HG02571 (cell line): ENCODE measurements around the gene RPTOR.
A peak's percentile ranks its signal among the peaks of the same experiment; 100 is the strongest.

Experiments
- ATAC-seq: cut with Tn5 transposase; IDR thresholded peaks from one replicate; pipeline ENCODE4 v1.9.1; 2021; ENCODE audit warnings: mild to moderate bottlenecking, moderate library complexity; ENCODE audit not compliant: unreplicated experiment

The RPTOR gene

DNA sequence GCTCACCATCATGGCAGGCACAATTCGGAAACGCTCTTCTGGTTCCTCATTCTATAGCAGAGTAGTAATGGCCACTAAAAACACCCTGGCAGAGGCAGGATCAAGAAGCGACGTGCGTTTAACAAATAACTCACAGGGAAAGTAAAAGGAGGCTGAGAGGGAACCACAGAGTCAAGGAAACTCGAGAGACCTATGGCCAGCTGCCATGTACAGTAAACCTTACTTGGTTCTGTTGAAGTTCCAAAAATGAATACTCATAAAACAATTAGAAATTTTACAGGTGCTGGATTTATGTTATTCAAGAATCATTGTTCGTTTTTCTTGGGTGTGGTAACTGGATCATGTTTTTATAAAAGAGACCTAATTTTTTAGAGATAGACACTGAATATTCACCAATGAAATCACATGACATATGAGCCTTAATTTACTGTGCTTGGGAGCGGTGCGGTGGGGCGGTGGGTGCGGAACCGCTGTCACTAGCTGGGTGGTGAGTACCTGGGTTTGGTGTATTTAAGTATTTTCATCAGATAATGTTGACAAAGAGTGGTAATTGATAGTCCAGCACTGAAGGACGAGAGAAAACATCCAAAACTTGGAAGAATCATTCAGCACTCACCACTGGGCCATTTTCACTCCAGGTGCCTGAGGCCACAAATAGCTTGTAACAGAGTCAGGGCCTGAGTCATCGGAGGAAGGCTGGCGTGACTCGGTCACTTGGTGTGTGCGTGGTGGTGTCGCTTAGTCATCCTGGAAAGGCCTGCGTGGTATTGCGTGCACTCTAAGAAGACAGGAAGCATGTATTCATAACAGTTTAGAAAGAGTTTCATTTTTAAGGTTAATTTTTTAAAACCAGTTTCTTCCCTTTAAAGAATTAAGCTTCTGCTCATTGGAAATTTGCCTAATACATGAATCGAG is 311.6 kb downstream of the RPTOR start:
- peak; percentile 76 for ATAC-seq

DNA sequence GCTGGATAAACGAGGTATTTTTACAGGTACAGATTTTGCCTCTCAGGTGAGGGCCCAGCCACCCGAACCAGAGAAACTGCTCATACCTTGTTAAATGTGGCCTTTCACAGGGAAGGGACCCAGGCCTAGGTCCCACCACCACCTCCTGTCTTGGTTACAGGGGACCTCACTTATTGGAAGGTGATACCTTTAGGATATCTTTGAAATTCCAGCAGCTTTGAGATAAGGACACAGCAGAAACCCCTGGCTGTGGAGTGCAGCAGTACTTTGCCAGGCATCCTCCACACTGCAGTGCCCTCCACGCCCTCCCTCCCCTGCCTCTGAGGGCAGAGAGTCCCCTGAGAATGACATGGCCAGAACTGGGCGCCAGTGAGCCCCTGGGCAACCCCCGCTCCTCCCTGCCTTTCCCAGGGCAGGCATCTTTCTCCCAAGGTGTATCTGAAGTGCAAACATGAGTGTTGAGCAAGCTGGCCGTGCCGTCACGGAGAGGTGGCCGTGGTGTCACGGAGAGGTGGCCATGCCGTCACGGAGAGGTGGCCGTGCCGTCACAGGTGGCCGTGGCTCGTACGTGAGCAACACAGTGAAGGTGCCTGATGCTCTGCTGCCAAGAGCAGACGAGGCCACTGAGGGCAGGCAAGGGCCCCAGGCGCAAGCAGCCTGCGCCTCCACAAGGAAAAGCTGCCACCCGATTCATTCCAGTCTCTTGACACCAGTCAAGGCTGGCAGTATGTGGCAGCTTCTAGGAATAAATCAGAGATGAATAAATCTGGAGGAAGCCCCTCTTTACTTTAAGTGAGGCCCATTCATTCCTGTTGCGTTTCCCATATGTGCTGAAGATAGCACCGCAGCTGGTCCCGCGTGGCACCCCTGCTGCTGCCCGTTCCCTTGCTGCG is 312.5 kb downstream of the RPTOR start:
- ATAC-seq = peak; percentile 13

DNA sequence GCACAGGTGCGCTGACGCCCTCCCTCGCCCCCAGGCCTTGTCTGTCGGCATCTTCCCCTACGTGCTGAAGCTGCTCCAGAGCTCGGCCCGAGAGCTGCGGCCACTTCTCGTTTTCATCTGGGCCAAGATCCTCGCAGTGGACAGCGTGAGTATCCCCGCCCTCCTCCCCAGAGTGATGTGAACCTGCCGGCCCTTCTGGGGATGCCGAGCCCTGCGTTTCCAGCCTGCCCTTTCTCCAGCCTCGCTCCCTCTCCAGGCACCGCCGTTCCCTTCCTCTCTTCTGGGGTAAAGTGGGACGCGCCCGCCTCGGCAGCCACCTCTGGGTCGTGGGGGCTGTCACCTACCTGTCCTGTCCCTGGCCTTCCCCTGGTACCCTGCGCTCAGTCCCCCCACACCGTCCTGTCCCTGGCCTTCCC is 313.1 kb downstream of the RPTOR start:
- no peak for ATAC-seq

DNA sequence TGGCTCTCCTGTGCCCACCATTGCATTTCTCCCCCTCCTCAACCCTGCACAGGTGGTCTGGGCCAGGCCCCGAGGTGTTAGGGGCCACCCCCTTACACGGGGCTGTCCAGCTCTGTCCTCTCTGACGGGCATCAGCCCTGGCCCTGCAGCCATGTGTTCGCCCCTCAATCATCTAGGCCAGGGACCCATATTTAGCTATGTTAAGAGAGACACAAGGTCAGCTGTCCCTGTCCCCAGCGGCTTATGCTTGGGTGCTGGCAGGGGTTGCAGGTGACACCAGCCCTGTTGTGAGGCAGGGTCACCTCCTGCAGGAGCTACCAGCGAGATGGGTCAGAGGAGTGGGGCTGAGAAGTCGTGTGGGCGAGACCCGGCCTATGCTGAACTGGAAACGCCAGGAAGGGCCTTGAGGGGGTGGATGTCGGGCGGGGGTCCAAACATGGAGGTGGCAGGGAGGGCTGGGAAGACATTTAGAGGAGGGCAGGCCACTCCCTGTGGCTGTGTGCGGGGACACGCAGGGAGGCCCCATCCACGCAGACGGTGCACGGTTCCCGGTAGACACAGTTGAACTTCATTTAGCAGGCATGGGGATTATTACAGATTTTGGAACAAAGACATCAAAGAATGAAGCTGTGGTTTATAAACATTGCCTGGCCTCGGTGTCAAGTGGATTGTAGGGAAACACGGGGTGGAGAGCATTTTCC is 313.8 kb downstream of the RPTOR start:
- ATAC-seq = no peak

DNA sequence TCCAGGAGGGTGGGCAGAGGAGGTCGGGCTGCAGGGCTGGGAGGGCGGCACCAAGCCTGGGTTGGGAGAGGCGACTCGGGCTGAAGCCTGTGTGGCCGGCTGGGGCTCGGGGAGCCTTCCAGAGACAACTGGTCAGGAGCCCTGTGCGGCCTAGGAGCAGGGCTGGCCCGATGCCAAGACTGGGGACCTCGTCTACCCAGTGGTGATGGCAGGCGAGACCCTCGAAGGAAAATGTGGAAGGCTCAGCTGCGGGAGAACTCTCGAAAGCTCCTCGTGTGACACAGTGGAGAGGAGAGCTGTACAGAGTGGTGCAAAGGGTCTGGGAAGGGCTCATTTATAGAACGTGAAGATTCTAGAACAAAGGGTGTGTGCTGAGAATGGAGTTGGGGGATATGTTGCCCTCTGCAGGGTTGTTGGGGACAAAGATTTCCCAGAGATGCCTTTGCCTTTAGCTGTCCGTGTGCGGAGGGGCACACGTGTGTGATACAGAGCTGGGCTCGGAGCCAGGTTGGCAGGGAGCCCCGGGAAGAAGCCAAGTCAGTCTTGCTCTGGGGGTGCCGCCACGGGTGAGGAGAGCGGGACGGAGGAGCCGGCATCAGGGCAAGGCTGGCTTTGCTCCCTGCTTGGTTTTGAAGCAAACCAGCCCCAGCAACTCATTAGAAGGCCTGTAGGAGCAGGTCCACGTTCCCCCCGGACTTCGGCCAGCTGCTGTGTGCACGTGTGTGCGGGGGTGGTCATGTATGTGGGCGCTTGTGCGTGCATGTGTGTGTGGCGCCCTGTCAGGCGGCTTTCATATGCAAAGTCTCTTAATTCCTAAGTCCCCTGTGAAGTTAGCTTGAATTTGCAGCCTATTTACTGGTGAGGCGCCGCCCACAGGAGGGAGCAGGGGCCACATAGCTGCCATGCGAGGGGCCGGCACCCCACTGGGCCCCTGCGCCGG is 314.6 kb downstream of the RPTOR start:
- ATAC-seq = no peak

DNA sequence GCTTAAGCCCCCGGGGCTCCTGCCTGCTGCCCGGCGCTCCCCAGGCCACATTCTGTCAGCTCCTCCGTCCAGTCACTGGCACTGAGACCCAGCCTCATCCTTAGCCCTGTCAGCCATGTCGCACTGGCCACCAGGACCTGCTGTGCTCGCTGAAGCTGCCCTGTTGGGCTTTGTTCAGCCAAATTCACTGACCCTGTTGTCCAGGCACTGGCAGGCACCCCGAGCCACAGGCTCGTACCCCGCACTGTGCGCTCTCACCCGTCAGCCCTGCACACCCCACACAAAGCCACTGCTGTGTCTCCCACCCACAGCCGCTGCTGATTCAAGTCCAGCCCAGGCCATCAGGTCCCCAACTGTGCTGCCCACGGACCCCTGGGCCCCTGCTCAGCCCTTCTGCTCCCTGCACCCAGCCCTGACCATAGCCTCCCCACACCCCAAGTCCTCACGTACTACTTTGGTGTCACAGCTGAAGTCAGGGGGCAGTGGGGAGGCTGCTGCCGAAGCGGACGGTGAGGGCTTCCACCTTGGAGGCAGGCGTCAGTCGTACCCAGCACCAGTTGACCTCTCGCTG is 315.5 kb downstream of the RPTOR start:
- no peak for ATAC-seq

DNA sequence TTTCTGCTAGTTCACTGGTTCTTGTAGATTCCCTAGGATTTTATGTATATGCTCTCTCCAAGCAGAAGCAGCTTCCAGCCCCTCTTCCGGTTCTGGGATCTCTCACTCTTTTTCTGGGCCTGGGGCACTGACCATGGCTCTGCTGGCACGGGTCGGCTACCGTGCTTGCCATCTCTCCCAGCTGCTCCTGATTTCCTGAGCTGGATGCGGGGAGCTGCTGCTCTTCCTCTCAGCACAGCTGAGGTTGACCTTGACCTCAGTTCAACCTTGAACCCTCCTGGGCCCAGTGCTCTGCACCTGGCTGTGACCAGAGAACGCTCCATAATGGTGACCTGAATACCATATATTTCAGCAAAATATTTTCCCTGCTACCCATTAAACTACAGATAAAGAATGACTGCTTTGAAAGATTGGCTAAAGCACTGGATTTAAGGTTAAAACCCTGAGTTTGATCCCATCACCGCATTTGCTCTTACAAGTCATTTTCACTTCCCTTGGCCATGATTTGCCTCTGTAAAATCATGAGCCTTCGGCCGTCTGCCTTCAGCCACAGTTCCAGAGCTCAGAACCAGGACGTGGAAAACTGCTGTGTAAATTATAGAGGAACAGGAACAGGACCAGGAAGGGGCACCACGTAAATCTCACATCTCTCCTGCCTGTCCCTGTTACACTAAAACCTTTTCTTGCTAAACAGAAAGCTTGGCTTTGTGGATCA is 316.2 kb downstream of the RPTOR start:
- no peak for ATAC-seq

DNA sequence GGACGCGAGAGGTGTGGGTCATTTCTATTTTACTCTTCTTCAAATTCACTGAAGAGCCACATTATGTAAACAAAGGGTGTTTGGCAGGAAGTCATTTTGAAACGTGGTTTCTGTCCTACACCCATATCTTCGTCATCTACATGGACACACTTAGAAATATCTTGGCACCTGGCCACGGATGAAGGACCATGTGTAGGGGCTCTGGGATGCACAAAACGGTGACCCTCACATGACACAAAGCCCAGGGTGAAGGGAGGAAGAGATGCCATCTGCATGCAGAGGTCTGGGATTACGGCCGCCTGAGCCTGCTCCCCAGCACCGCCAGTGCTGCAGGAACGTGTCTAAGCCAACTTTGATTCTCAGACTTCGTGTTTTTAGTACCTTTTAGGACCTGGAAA is 316.8 kb downstream of the RPTOR start:
- no peak for ATAC-seq

DNA sequence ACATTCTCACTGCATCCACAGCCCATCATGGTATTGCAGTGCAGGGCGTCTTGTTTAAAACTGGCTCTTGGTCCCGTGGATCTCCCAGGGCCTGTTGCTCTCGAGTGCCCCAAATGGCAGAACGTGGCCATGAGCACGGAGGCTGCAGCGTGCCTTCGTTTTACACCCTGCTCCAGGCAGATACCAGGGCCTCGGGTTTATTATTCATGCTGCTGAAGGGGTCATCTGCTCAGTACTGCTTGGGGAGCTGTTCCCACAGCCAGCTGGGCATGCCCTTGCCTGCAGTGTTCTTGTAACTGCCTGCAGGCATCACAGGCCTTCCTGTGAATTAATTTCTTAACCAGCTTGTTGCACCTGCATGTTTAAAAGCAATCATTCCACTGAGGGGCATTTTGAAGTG is 317.3 kb downstream of the RPTOR start:
- no peak for ATAC-seq

DNA sequence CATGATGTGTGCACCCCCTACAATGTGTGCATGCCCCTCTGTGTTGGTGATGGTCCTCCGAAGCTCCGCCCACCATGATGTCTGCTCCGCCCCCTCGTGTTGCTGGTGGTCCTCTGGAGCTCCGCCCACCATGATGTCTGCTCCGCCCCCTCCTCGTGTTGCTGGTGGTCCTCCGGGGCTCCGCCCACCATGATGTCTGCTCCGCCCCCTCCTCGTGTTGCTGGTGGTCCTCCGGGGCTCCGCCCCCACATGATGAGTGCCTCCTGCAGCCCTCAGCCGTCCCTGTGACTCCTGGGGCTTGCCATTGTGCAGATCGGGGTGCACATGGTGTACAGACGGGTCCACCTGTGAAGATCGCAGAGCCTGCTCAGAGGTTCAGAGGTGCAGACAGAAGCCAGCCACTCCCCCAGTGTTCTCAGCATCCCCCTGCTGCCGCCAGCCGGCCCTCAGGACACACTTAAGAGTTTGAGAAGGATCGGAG is 317.9 kb downstream of the RPTOR start:
- ATAC-seq = no peak

DNA sequence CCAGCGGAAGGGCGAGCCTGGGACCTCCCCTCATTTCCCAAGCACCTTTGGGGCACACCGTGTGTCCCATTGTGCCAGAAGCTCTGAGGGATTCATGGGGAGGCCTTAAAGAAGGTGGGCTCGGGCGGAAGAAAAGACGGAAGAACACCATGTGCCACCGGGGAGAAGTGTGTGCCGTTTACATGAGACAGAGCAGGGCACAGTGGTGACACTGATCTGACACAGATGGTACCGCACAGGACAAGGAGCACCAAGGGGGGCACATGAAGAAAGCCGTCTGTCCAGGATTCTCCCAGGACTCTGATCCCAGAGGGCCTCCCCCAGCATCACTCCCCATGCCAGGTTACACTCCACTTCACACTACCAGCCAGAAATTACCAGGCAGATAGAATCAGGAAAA is 318.3 kb downstream of the RPTOR start:
- ATAC-seq = no peak

DNA sequence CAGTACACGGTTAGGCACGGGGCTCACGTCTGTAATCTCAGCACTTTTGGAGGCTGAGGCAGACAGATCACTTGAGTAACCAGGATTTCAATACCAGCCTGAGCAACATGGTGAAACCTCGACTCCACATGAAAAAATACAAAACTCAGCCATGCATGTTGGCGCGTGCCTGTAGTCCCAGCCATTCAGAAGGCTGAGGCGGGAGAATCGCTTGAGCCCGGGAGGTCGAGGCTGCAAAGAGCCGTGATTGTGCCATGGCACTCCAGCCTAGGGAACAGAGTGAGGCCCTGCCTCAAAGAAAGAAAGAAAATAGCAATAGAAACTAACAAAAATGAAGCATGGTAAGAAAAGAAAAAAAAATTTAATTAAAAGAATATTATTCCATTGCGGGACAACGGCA is 319.0 kb downstream of the RPTOR start:
- ATAC-seq = no peak

DNA sequence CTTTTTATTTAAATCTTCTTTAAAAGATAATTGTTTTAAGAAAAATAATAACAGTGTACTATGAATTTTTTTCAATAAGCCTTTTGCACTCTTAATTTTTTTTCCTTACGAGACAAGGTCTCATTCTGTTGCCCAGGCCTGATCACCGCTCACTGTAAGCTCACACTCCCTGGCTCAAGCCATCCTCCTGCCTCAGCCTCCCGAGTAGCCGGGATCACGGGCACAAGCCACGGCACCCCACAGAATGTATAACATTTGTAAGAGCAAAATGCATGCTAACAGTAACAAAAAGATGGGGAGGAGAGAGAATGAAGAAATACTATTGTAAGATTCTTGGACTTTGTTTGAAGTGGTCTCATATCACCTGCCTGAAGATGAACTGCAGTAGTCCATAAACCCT is 320.1 kb downstream of the RPTOR start:
- no peak for ATAC-seq

DNA sequence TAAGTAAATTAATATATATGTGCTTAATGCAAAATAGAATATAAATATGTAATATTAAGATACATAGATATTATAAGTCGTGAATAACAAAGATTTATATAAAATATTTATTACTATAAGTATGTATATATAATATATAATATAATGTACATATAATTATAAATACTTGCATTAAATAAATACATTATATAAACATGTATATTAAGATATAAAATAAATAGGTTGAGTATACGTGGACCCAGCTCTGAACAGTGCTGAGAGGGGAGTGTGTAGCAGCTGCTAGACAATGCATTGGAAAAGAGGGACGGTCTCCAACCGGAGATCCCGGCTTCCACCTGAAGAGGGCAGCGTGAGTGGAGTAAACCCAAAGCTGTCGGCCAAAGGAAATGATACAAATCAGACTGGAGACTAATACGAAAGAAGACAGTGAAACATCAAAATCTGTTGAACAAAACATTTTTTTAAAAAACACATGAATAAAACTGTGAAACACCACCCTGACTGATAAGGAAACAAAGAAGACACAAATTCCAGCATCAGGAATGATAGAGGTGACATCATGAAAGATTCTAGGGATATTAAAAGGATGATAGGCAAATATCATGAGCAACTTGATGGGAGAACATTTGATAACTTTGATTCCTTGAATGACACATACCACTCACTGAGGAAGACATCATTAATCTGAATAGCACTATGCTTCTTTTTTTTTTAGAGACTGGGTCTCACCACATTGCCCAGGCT is 321.6 kb downstream of the RPTOR start:
- no peak for ATAC-seq

DNA sequence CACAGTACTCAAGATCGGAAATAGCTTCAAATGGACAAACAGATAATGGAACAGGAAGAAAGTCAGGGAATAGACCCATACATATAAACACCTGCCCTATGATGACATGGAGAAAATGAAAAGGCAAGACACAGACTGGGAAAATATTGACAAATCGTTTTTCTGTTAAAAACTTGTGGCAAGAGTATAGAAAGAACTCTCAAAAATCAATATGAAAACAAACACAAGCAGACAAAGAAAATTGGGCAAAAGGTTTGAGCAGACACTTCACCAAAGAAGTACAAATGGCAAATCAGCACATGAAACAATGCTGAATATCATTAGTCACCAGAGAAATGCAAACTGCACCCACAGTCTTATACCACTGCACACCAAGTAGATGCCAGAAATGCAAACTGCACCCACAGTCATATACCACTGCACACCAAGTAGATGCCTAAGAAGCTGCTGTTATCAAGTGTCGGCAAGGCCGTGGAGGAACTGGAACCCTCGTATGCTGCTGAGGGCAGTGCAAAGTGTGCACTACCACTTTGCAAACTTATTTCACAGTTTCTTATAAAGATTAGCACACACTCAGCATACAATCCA is 323.5 kb downstream of the RPTOR start:
- no peak for ATAC-seq

DNA sequence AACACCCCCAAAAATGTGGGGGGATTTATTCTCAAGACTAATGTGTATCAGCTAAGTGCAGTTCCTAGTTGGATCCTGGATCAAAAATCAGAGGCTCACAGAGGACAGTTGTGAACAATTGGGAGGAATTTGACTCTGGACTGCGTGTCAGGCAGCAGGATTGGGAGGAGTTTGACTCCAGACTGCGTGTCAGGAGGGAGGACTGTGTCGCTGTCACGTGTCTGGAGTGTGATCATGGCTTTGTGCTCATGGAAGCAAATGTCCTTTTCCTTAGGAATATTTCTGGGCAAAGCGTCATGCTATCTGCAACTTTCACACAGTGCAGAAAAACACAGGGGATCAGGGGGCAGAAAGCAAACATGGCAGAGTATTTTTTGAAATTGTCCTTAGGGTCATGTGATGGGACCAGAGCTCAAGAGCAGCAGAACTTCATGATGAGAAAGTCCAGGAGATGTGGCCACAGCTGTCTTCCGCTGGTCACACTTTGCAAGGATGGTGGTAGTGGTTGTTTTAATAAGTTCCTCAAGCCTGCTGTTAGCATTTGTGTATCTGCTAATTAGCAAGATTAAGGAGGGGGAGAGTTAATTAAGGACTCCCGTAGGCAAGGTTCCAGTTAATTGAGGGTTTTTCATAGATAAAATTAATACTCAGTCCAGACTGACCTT is 325.0 kb downstream of the RPTOR start:
- no peak for ATAC-seq

DNA sequence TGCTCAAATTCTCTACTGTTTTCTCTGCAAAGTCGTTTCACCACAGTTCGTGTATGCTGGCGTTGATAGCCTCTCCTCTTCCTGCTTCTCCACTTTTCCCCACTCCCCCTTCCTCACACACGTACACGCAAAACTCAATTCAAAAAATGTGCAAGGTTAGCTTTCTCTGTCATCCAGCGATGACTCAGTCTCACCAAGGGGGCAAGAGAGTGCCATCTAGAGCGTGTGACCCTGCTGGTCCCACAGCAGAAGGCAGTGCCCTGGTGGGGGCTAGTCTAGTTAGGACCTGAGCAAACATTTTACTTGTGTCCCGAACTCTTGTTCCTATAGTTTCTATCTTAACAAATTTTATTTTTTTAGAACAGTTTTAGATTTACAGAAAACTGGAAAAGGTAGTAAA is 325.8 kb downstream of the RPTOR start:
- ATAC-seq = no peak
